Endothelial cell of umbilical vein (primary cell): Measurements from ENCODE around the gene HECTD2.
A peak's percentile ranks its signal among the peaks of the same experiment; 100 is the strongest.

Experiments
- CTCF ChIP-seq, 2 donors: IDR thresholded peaks; 1 replicate in 1 of 2; 2 replicates in 1 of 2; pipeline ENCODE4 v1.5.1; 2011; ENCODE audit warnings: low read length in 2 of 2, mild to moderate bottlenecking in 2 of 2, moderate library complexity in 2 of 2, control low read depth in 1 of 2, inconsistent platforms in 1 of 2, low read depth in 1 of 2; ENCODE audit not compliant: insufficient read depth in 1 of 2; ENCODE audit errors: extremely low read depth in 1 of 2
- EZH2 ChIP-seq: IDR thresholded peaks from 2 replicates; pipeline ENCODE4 v1.6.1; 2012; ENCODE audit warnings: borderline replicate concordance, low read depth, mild to moderate bottlenecking, moderate library complexity, low read length, inconsistent platforms; ENCODE audit not compliant: severe bottlenecking
- FOS ChIP-seq: IDR thresholded peaks from 2 replicates; pipeline ENCODE4 v1.6.1; 2011; ENCODE audit warnings: mild to moderate bottlenecking, low read length, moderate library complexity, borderline replicate concordance; ENCODE audit not compliant: insufficient read depth
- GATA2 ChIP-seq: IDR thresholded peaks from 2 replicates; pipeline ENCODE4 v1.7.0; 2011; ENCODE audit warnings: low read depth, mild to moderate bottlenecking, moderate library complexity, mixed read lengths, low read length; ENCODE audit not compliant: insufficient read length, insufficient read depth
- JUN ChIP-seq: IDR thresholded peaks from 2 replicates; pipeline ENCODE4 v1.6.1; 2011; ENCODE audit warnings: borderline replicate concordance, low read depth; ENCODE audit not compliant: insufficient read length, insufficient read depth
- MAX ChIP-seq: IDR thresholded peaks from 2 replicates; pipeline ENCODE4 v1.6.1; 2011; ENCODE audit not compliant: insufficient read depth, insufficient read length
- MYC ChIP-seq: IDR thresholded peaks from one replicate; pipeline ENCODE4 v1.6.1; 2011; ENCODE audit warnings: mild to moderate bottlenecking, low read depth, low read length
- POLR2A ChIP-seq: IDR thresholded peaks from 2 replicates; pipeline ENCODE4 v1.6.1; 2012; ENCODE audit warnings: low read depth, mild to moderate bottlenecking, control low read depth, low read length
- POLR2AphosphoS5 ChIP-seq: IDR thresholded peaks from 2 replicates; pipeline ENCODE4 v1.6.1; 2012; ENCODE audit warnings: low read depth, mild to moderate bottlenecking, control low read depth, low read length, moderate library complexity; ENCODE audit not compliant: insufficient read depth

DNA sequence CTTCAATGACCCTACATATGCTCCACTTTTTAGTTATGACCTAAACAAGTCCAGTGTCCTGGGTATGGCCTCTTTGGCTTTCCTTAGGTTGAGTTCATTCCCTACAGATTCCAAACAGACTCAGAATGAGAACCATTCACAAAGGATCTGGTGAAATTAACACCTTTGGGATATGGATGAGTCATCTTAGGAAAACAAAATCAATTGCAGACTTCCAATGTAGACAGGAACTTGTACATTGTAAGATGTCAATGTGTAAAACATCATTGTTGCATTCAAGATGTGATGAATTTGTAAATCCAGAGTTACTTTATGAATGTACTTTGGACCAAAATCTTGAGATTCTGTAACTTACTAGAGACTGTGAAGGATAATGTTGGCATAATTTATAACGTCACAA is 43.4 kb upstream of the HECTD2 start:
- TF ChIP-seq POLR2A (no peak), JUN (peak; percentile 67), CTCF (IDR thresholded peaks at IDR 0.05; ENCODE audit: extremely low read depth in 1 of 2, insufficient read depth in 1 of 2, low read depth in 1 of 2, low read length in 2 of 2) (no peak), POLR2AphosphoS5 (no peak), MAX (no peak), EZH2 (no peak), MYC (no peak), GATA2 (no peak), FOS (peak; percentile 61)
